KMS-11 (cell line): ENCODE data around the gene C4BPA.

Experiments used
- H2AFZ ChIP-seq: fragments of 200-600 bp; sonication (generic); 2 replicates; pipeline ENCODE4 v1.6.1; 2016; ENCODE audit warnings: antibody characterized with exemption, mixed run types, low read depth
- H3K27ac ChIP-seq: fragments of 200-600 bp; sonication (generic); 2 replicates; pipeline ENCODE4 v1.6.1; 2016; ENCODE audit warnings: mild to moderate bottlenecking, mixed run types
- H3K27me3 ChIP-seq: fragments of 200-600 bp; sonication (generic); 2 replicates; pipeline ENCODE4 v1.6.1; 2017; ENCODE audit warnings: mild to moderate bottlenecking, low read depth, mixed run types, moderate library complexity; ENCODE audit not compliant: insufficient read depth
- H3K36me3 ChIP-seq: fragments of 200-600 bp; sonication (generic); 2 replicates; pipeline ENCODE4 v1.6.1; 2017; ENCODE audit warnings: mild to moderate bottlenecking, mixed run types; ENCODE audit not compliant: insufficient read depth
- H3K4me1 ChIP-seq: fragments of 200-600 bp; sonication (generic); 2 replicates; pipeline ENCODE4 v1.6.1; 2016; ENCODE audit warnings: mild to moderate bottlenecking, low read depth, mixed run types; ENCODE audit not compliant: poor library complexity, severe bottlenecking
- H3K4me2 ChIP-seq: fragments of 200-600 bp; sonication (generic); 2 replicates; pipeline ENCODE4 v1.7.0; 2016; ENCODE audit warnings: mild to moderate bottlenecking, mixed run types
- H3K4me3 ChIP-seq: fragments of 200-600 bp; sonication (generic); IDR thresholded peaks from 2 replicates; pipeline ENCODE4 v1.6.1; 2017; ENCODE audit warnings: low read depth, low read length, mixed read lengths; ENCODE audit not compliant: insufficient read depth
- H3K79me2 ChIP-seq: fragments of 200-600 bp; sonication (generic); 2 replicates; pipeline ENCODE4 v1.6.1; 2016; ENCODE audit warnings: low read depth, mixed run types; ENCODE audit not compliant: insufficient read depth
- H3K9ac ChIP-seq: fragments of 200-600 bp; sonication (generic); 2 replicates; pipeline ENCODE4 v1.6.1; 2016; ENCODE audit warnings: mild to moderate bottlenecking, mixed run types
- H4K20me1 ChIP-seq: fragments of 200-600 bp; sonication (generic); 2 replicates; pipeline ENCODE4 v1.6.1; 2016; ENCODE audit warnings: mild to moderate bottlenecking, mixed run types; ENCODE audit not compliant: insufficient read depth
- CTCF ChIP-seq: fragments of 200-600 bp; sonication (generic); conservative IDR thresholded peaks from 2 replicates; pipeline ENCODE4 v1.6.1; 2017; ENCODE audit warnings: low read depth, mild to moderate bottlenecking, antibody characterized with exemption, low read length, moderate library complexity, mixed read lengths

C4BPA gene

GRCh38 chr1:207179036-207179435 lies 75.0 kb downstream of the C4BPA start:
- Histone ChIP-seq H3K79me2 (no peaks in the 10 kb centered on the region), H3K27ac (no peak overlapping the region), H2AFZ (no peak overlapping the region), H3K4me3 (no peak overlapping the region), H3K27me3 (no peaks in the 10 kb centered on the region), H3K4me1 (no peaks in the 10 kb centered on the region), H3K36me3 (no peaks in the 10 kb centered on the region), H4K20me1 (no peaks in the 10 kb centered on the region), H3K9ac (no peak overlapping the region), H3K4me2 (no peak overlapping the region)
- no peak for TF ChIP-seq CTCF

DNA sequence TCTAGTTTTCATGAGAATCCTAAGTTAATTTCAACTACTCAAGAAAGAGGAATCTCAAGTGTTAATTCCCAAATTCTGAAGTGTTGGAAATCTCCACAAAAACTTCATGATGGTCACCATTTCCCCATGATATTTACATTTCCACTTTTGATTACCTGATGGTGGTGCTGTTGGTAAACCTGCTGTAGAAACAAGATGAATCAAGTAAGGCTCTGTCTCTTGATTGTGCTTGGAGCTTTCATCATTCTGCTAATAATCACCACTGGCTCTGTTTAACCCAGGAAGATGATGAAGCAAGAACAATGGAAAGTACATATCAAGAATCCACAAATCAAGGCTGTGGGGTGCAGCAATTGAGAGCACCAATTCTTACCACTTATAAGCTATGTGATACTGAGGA lies 77.8 kb downstream of the C4BPA start:
- Histone ChIP-seq H4K20me1 (no peaks in the 10 kb centered on the region), H3K4me2 (no peak overlapping the region), H3K36me3 (no peaks in the 10 kb centered on the region), H3K4me1 (no peaks in the 10 kb centered on the region), H3K27me3 (no peaks in the 10 kb centered on the region), H3K27ac (no peak overlapping the region), H3K4me3 (no peak overlapping the region), H2AFZ (no peak overlapping the region), H3K9ac (no peak overlapping the region), H3K79me2 (no peaks in the 10 kb centered on the region)
- no peak for TF ChIP-seq CTCF

- Histone ChIP-seq H3K27me3 (no peaks in the 10 kb centered on the region), H4K20me1 (no peaks in the 10 kb centered on the region), H3K9ac (no peak overlapping the region), H3K79me2 (no peaks in the 10 kb centered on the region), H3K4me1 (peaks cover 23% of the 10 kb centered on the region), H3K36me3 (no peaks in the 10 kb centered on the region), H3K4me2 (no peak overlapping the region), H2AFZ (no peak overlapping the region), H3K27ac (no peak overlapping the region), H3K4me3 (no peak overlapping the region)
- no peak for TF ChIP-seq CTCF
These were observed 82.5 kb downstream of the C4BPA start for GRCh38 chr1:207186503-207186902.

DNA sequence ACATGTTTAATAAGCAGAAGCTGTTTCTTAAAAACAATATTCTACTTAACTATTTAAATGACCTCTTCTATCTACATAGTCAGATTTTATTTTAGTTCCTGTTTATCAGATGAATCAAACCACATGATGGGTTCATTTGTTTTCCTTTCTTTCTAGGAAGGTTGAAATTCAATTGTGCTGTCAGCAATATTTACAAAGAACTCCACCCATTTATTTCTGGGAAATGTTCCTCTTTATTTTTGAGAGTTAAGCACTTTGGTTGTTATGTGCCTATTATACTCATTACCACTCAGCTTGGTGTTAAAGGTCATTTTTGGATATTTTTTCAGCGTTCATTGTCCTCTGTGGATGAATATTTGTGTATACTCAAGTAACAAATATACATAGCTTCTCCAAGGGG lies 84.9 kb downstream of the C4BPA start:
- Histone ChIP-seq H4K20me1 (no peaks in the 10 kb centered on the region), H3K27me3 (no peaks in the 10 kb centered on the region), H3K4me2 (no peak overlapping the region), H3K79me2 (no peaks in the 10 kb centered on the region), H2AFZ (no peak overlapping the region), H3K4me1 (peaks cover 28% of the 10 kb centered on the region), H3K4me3 (no peak overlapping the region), H3K36me3 (no peaks in the 10 kb centered on the region), H3K27ac (no peak overlapping the region), H3K9ac (no peak overlapping the region)
- no peak for TF ChIP-seq CTCF
